HCT116 (cell line): Measurements from ENCODE around the gene HYAL2. TPM values are rescaled to one million over a fixed set of nuclear protein-coding genes. Genes with fewer than 3 reads are reported as not detected.

Experiments used
- ATAC-seq: fragments of 200-7000 bp; cut with Tn5 transposase; 2 replicates; pipeline ENCODE4 v1.9.1; 2020; ENCODE audit warnings: mild to moderate bottlenecking, moderate library complexity
- BruUV-seq: library from RNA; stranded (reverse); fragments of 400-500 nt; replicated peaks from 2 replicates; lab custom pipeline; 2021; lab: Mats Ljungman, UMichigan
- CTCF ChIA-PET: fragments of 300-600 bp; sonication (Branson Sonifier 250); formaldehyde crosslinking; loops from one replicate; lab custom pipeline; 2021; ENCODE audit warnings: antibody characterized with exemption; lab: Charles Lee
- POLR2A ChIA-PET: fragments of 300-600, 350-600 bp; sonication (Branson Sonifier 250); formaldehyde crosslinking; loops from one replicate; lab custom pipeline; 2021; ENCODE audit warnings: antibody characterized with exemption; lab: Charles Lee
- RAD21 ChIA-PET, 2 experiments: fragments of 300-600 bp; sonication (Branson Sonifier 250); formaldehyde crosslinking; loops; one replicate each; lab custom pipeline; 2023; ENCODE audit warnings: low total read pairs in 2 of 2; ENCODE audit not compliant: uncharacterized antibody in 2 of 2, unreplicated experiment in 2 of 2, low non-redundant PET in 1 of 2; lab: Charles Lee
- DNase-seq: peaks from one replicate; pipeline ENCODE4 v3.0.0-alpha.2; 2010; ENCODE audit warnings: low read depth, low spot score
- H2AFZ ChIP-seq: fragments of 200-600 bp; shearing (Covaris generic), sonication (generic); 2 replicates; pipeline ENCODE4 v1.6.1; 2017; ENCODE audit warnings: low read depth, mixed run types, mixed read lengths, antibody characterized with exemption, low read length; ENCODE audit not compliant: poor library complexity, severe bottlenecking
- H3K27ac ChIP-seq: 2 replicates; pipeline ENCODE4 v1.5.1; 2012; ENCODE audit warnings: low read depth, low read length
- H3K27me3 ChIP-seq: fragments of 200-600 bp; sonication (generic); 2 replicates; pipeline ENCODE4 v1.6.1; 2016; ENCODE audit warnings: mixed run types, low read length, mixed read lengths; ENCODE audit not compliant: insufficient read depth
- H3K36me3 ChIP-seq, 2 experiments: fragments of 200-500 bp in 1 of 2; fragments of 200-600 bp in 1 of 2; sonication (Bioruptor generic) in 1 of 2; sonication (generic) in 1 of 2; 2 replicates each; pipeline versions ENCODE4 v1.5.1 to v1.6.1; 2014 to 2016; ENCODE audit warnings: low read length in 2 of 2, inconsistent platforms in 1 of 2, mixed read lengths in 1 of 2, mixed run types in 1 of 2; ENCODE audit not compliant: insufficient read depth in 2 of 2, control insufficient read depth in 1 of 2
- H3K4me1 ChIP-seq, 2 experiments: fragments of 200-600 bp in 1 of 2; sonication (generic) in 1 of 2; 2 replicates each; pipeline versions ENCODE4 v1.5.1 to v1.6.1; 2012 to 2017; ENCODE audit warnings: low read length in 2 of 2, inconsistent platforms in 1 of 2, mild to moderate bottlenecking in 1 of 2, mixed read lengths in 1 of 2, mixed run types in 1 of 2, moderate library complexity in 1 of 2; ENCODE audit not compliant: insufficient read depth in 2 of 2, control insufficient read depth in 1 of 2
- H3K4me2 ChIP-seq: fragments of 200-600 bp; sonication (generic); 2 replicates; pipeline ENCODE4 v1.6.1; 2017; ENCODE audit warnings: mixed run types, low read length, mixed read lengths
- H3K4me3 ChIP-seq, 2 experiments: fragments of 200-600 bp in 1 of 2; sonication (generic) in 1 of 2; replicated peaks in 1 of 2; 2 replicates each; pipeline ENCODE4 v1.5.1; 2011 to 2016; ENCODE audit warnings: low read length in 2 of 2, control low read depth in 1 of 2, low read depth in 1 of 2, mild to moderate bottlenecking in 1 of 2, mixed read lengths in 1 of 2, mixed run types in 1 of 2
- H3K79me2 ChIP-seq: fragments of 200-600 bp; sonication (generic); 2 replicates; pipeline ENCODE4 v1.6.1; 2017; ENCODE audit warnings: mild to moderate bottlenecking, mixed run types, low read length, moderate library complexity, mixed read lengths; ENCODE audit not compliant: insufficient read depth
- H3K9ac ChIP-seq: fragments of 200-600 bp; sonication (generic); 2 replicates; pipeline ENCODE4 v1.6.1; 2016; ENCODE audit warnings: low read length, mixed read lengths
- H3K9me2 ChIP-seq: fragments of 200-600 bp; sonication (generic), shearing (Covaris generic); 2 replicates; pipeline ENCODE4 v1.6.1; 2017; ENCODE audit warnings: mixed run types, mild to moderate bottlenecking, moderate library complexity; ENCODE audit not compliant: insufficient read depth
- H3K9me3 ChIP-seq, 2 experiments: fragments of 200-500 bp in 1 of 2; fragments of 200-600 bp in 1 of 2; sonication (Bioruptor generic) in 1 of 2; sonication (generic) in 1 of 2; 2 replicates each; pipeline ENCODE4 v1.6.1; 2014 to 2017; ENCODE audit warnings: low read length in 2 of 2, mixed read lengths in 2 of 2, inconsistent platforms in 1 of 2, low read depth in 1 of 2, mild to moderate bottlenecking in 1 of 2, mixed run types in 1 of 2, moderate library complexity in 1 of 2; ENCODE audit not compliant: control insufficient read depth in 1 of 2, insufficient read depth in 1 of 2
- H4K20me1 ChIP-seq: fragments of 200-600 bp; sonication (generic), shearing (Covaris generic); 2 replicates; pipeline ENCODE4 v1.6.1; 2017; ENCODE audit warnings: mixed run types, mild to moderate bottlenecking, moderate library complexity; ENCODE audit not compliant: insufficient read depth
- ATF3 ChIP-seq: IDR thresholded peaks from 2 replicates; pipeline ENCODE4 v1.6.1; 2012
- ELF1 ChIP-seq: IDR thresholded peaks from 2 replicates; pipeline ENCODE4 v1.6.1; 2012; ENCODE audit warnings: low read depth, borderline replicate concordance
- MAX ChIP-seq: IDR thresholded peaks from 2 replicates; pipeline ENCODE4 v1.6.1; 2012
- SP1 ChIP-seq: IDR thresholded peaks from 2 replicates; pipeline ENCODE4 v1.6.1; 2012; ENCODE audit warnings: low read depth
- TCF7L2 ChIP-seq: IDR thresholded peaks from 2 replicates; pipeline ENCODE4 v1.7.0; 2011; ENCODE audit warnings: borderline replicate concordance, inconsistent platforms; ENCODE audit not compliant: insufficient read depth, insufficient read length; ENCODE audit errors: extremely low read depth
- YY1 ChIP-seq: IDR thresholded peaks from 2 replicates; pipeline ENCODE4 v1.6.1; 2011; ENCODE audit warnings: low read length, low read depth, moderate library complexity, mild to moderate bottlenecking; ENCODE audit not compliant: insufficient replicate concordance; ENCODE audit errors: extremely low read depth
- ZBTB33 ChIP-seq: IDR thresholded peaks from 2 replicates; pipeline ENCODE4 v1.6.1; 2011; ENCODE audit warnings: mild to moderate bottlenecking, low read length, moderate library complexity; ENCODE audit not compliant: insufficient replicate concordance; ENCODE audit errors: extremely low read depth
- intact Hi-C: fragments of 100-400 bp; cut with micrococcal nuclease; formaldehyde crosslinking; loops from 2 replicates; pipeline ENCODE4 v1.10.0; 2022
- total RNA-seq: library from RNA; stranded (reverse); gene quantifications from one replicate; pipeline ENCODE4 v1.2.1, GENCODE V29; 2021; ENCODE audit not compliant: unreplicated experiment

Gene HYAL2
- total RNA-seq, 1 experiment from 2014 or later = 42.2 TPM

- TF ChIP-seq TCF7L2 (no peak), ZBTB33 (no peak), ATF3 (no peak), ELF1 (no peak), YY1 (no peak), SP1 (no peak), MAX (no peak)
These were observed 26.8 kb downstream of the HYAL2 start (continued) for GRCh38 chr3:50295553-50296431.

GRCh38 chr3:50294492-50295403 lies 27.8 kb downstream of the HYAL2 start:
- intact Hi-C loops = no loop called here
- DNase-seq = no peak
- BruUV-seq = no TSS peak
- Histone ChIP-seq H3K27ac (no peak overlapping the region), H3K9ac (no peak overlapping the region), H2AFZ (no peak overlapping the region), H3K9me2 (no peaks in the 10 kb centered on the region), H3K4me1 (peaks cover 11 to 31% of the 10 kb centered on the region in 2 experiments), H3K4me3 (no peak overlapping the region), H3K9me3 (no peaks in the 10 kb centered on the region), H4K20me1 (no peaks in the 10 kb centered on the region), H3K79me2 (peaks cover 27% of the 10 kb centered on the region), H3K27me3 (no peaks in the 10 kb centered on the region), H3K4me2 (no peak overlapping the region), H3K36me3 (peaks cover 3 to 11% of the 10 kb centered on the region in 2 experiments; a peak in 2 of 4 replicates)
- ChIA-PET CTCF (no interaction called here), RAD21 (no interaction called here), POLR2A (interaction anchor here (1.3 kb wide), 1 partner anchor 17 kb away, joined by 4 read pairs; the partner anchor contains the start of gene LSMEM2)
- no peak for TF ChIP-seq TCF7L2
- TF ChIP-seq SP1 = no peak
- no peak for ATAC-seq
